Peyer's patch (tissue), 4 donors: ENCODE data around the gene PASK. TPM values are rescaled to one million over a fixed set of nuclear protein-coding genes. Genes with fewer than 3 reads are reported as not detected.

ENCODE experiments used
- DNase-seq, 3 donors: peaks; one replicate each; pipeline ENCODE4 v3.0.0-alpha.2; 2017 to 2019
- H3K27ac ChIP-seq, 4 donors: fragments of 200-600 bp; sonication (generic); one replicate each; pipeline ENCODE4 v1.5.1; 2016 to 2019
- H3K27me3 ChIP-seq, 2 donors: fragments of 200-600 bp; sonication (generic); one replicate each; pipeline ENCODE4 v1.5.1; 2019
- H3K36me3 ChIP-seq, 3 donors: fragments of 200-600 bp; sonication (generic); one replicate each; pipeline ENCODE4 v1.5.1; 2016 to 2019
- H3K4me1 ChIP-seq, 4 donors: fragments of 200-600 bp; sonication (generic); one replicate each; pipeline ENCODE4 v1.5.1; 2016 to 2019
- H3K4me3 ChIP-seq, 4 donors: fragments of 200-600 bp; sonication (generic); 1 replicate in 3 of 4; 2 replicates in 1 of 4; pipeline ENCODE4 v1.5.1; 2016 to 2019; ENCODE audit warnings: mild to moderate bottlenecking in 1 of 4
- H3K9me3 ChIP-seq, 4 donors: fragments of 200-600 bp; sonication (generic); one replicate each; pipeline ENCODE4 v1.5.1; 2016 to 2019; ENCODE audit warnings: mild to moderate bottlenecking in 1 of 4
- POLR2A ChIP-seq, 2 donors: fragments of 450-650 bp; IDR thresholded peaks; one replicate each; pipeline ENCODE4 v1.5.1; 2017; ENCODE audit warnings: antibody characterized with exemption in 2 of 2, mild to moderate bottlenecking in 2 of 2, moderate library complexity in 2 of 2
- total RNA-seq, 4 donors: library from RNA; depleted of rRNA; stranded (reverse); fragments of >200 nt; gene quantifications; one replicate each; pipeline ENCODE4 v1.1.0, GENCODE V29; 2016
- TF ChIP-seq, protein P1 (sequence below), 6 experiments: fragments of 450-650 bp in 4 of 6; fragments of 200-600 bp in 2 of 6; sonication (generic) in 1 of 6; IDR thresholded peaks; one replicate each; pipeline ENCODE4 v1.5.1; 2017 to 2019; ENCODE audit warnings: antibody characterized with exemption in 6 of 6, mild to moderate bottlenecking in 3 of 6, moderate library complexity in 1 of 6

PASK gene
- total RNA-seq, 4 donors from 2014 or later = 12.1 to 790 (median 26.7) TPM

DNA sequence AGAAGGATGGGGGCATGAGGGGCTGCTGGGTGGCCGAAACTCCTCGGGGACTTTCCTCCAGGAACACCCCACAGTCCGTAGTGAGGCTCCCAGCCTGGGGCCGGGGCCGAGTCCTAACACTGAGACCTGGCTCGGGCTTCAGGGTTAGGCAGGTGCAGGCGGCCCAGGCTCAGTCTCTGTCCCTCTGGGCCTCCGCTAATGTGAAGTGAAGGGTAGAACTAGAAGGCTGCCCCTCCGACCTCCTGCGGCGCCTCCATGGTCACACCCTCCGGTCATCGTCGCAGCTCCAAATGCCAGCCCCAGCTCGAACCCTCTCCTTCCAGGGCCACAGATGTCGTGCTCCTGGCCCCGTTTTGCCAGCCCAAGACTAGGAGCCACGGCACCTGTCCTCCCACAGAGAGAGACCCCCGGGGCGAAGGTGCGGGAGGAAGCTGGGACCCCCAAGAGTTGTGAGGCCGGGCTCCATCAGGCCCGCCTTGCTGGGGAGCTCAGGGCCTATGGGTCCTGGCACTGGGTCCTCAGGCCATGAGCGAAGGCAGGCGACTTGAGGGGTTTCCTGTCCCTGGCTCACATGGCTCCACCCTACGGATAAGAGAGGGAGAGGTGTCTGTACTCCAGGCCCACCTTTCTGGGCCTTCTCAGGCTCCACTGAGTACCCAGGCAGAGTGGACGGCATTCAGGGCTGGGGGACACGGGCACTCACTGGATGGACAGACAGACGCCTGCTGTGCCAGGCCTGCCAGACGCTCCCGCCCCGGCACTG, 40.0 kb upstream of the PASK start:
- H3K4me3 ChIP-seq = peak overlapping the region in 2 of 4 donors; percentile 31 to 32
- peak overlapping the region in 2 of 4 donors; percentile 35 to 39 for H3K27ac ChIP-seq
- peak in 1 of 3 donors; percentile 39 for DNase-seq
- TF ChIP-seq, protein P1, sequence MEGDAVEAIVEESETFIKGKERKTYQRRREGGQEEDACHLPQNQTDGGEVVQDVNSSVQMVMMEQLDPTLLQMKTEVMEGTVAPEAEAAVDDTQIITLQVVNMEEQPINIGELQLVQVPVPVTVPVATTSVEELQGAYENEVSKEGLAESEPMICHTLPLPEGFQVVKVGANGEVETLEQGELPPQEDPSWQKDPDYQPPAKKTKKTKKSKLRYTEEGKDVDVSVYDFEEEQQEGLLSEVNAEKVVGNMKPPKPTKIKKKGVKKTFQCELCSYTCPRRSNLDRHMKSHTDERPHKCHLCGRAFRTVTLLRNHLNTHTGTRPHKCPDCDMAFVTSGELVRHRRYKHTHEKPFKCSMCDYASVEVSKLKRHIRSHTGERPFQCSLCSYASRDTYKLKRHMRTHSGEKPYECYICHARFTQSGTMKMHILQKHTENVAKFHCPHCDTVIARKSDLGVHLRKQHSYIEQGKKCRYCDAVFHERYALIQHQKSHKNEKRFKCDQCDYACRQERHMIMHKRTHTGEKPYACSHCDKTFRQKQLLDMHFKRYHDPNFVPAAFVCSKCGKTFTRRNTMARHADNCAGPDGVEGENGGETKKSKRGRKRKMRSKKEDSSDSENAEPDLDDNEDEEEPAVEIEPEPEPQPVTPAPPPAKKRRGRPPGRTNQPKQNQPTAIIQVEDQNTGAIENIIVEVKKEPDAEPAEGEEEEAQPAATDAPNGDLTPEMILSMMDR (IDR thresholded peaks at IDR 0.05) = no peak
- TF ChIP-seq POLR2A (IDR thresholded peaks at IDR 0.05) = no peak
- H3K27me3 ChIP-seq = no peaks in the 10 kb centered on the region
- no peaks in the 10 kb centered on the region for H3K9me3 ChIP-seq
- no peaks in the 10 kb centered on the region for H3K36me3 ChIP-seq
- H3K4me1 ChIP-seq = no peaks in the 10 kb centered on the region

DNA sequence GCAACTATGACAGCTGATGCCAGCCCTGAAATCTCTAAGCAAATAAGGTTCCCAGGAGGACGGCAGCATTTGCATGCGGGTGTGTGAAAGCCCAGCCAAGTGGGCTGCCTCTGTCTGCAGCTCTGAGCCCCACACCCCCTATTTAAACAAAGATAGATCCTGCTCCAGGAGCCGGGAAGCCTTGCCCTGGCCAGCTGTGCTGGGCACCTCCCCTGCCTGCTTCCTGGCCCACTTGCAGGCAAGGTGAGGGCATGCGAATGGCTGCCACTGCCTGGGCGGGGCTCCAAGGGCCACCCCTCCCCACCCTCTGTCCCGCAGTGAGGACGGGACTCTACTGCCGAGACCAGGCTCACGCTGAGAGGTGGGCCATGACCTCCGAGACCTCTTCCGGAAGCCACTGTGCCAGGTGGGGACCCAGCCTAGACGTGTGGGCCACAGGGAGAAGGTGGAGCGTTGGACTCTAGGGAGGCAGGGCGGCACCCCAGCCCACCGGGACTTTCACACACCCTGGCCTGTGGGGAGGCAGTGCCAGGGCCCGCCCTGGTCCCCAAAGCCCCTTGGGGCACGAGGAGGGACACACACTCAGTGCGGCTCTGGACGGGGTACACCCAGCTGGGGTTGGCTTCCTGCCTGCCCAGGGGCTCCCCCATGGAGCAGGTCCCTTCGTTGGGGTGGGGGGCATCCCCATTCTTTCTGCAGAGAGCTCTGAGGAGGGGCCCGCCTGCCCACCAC, 39.3 kb upstream of the PASK start, which contains the start of gene ANO7:
TSS of gene ANO7 (plus strand) at position 317 of the 732 bp plus-strand sequence. CDS start 1,387 bp downstream, outside the sequence.
- Histone ChIP-seq H3K9me3 (no peaks in the 10 kb centered on the region), H3K27me3 (no peaks in the 10 kb centered on the region), H3K36me3 (peaks cover 0 to 2% (median 0%) of the 10 kb centered on the region in 3 donors), H3K4me3 (peak within 1 kb of the TSS in 3 of 4 donors; percentile 9 to 32 (median 31)), H3K27ac (peak within 1 kb of the TSS in 2 of 4 donors; percentile 35 to 39), H3K4me1 (no peaks in the 10 kb centered on the region)
- peak in 2 of 3 donors; percentile 66 to 72 for DNase-seq
- peak in 1 of 2 donors; percentile 37 for TF ChIP-seq POLR2A (IDR thresholded peaks at IDR 0.05)
- TF ChIP-seq, protein P1 (IDR thresholded peaks at IDR 0.05) = no peak

DNA sequence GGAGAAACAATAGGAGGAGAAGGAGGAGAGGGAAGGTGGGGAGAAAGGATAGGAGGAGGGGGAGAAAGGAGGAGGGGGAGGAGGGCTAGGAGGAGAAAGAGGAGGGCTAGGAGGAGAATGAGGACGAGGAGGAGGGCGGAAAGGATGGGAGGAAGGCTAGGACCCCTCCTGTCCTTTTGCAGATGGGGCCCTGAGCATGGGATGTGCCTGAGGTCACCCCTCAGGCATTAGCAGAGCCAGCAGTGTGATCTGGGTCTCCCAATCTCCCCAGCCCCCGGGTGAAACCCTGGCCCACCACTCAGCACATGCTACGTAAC, 38.6 kb upstream of the PASK start:
- Histone ChIP-seq H3K4me1 (no peaks in the 10 kb centered on the region), H3K27ac (peak overlapping the region in 1 of 4 donors; percentile 30), H3K27me3 (no peaks in the 10 kb centered on the region), H3K36me3 (peaks cover 0 to 8% (median 0%) of the 10 kb centered on the region in 3 donors), H3K9me3 (no peaks in the 10 kb centered on the region), H3K4me3 (peak overlapping the region in 1 of 4 donors; percentile 22)
- TF ChIP-seq, protein P1 (IDR thresholded peaks at IDR 0.05) = no peak
- TF ChIP-seq POLR2A (IDR thresholded peaks at IDR 0.05) = no peak
- no peak for DNase-seq

DNA sequence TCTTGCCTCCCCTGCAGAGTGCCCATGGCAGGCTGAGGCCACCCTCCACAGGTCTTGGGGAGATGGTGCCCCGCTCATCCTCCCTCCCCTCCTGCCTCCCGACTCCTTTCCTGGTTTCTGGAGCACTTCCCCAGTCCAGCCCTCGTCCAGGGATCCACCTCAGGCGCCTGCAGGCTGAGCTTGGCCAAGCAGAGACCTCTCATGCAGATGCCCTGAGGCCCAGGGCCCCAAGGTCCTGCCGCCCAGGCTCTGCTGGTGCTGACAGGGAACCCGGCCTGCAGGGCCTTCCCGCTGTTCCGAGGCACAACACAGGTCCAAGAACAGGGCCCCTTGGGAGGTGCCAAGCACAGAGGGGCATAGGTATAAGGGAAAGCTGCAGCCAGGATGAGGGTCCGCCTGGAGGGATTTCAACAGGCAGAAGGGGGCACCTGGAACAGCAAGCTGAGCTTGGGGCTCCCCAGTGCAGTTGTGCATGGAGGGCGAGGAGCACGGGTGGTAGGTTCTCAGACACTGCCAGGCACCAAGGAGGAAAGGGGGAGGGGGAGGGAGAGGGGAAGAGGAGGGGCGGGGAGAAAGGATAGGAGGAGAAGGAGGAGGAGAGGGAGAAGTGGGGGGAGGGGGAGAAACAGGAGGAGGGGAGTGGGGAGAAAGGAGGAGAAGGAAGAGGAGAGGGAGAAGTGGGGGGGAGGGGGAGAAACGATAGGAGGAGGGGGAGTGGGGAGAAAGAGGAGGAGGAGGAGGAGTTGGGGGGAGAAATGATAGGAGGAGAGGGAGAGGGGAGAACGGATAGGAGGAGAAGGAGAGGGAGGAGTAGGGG, 38.0 kb upstream of the PASK start:
- DNase-seq = no peak
- TF ChIP-seq, protein P1 (IDR thresholded peaks at IDR 0.05) = no peak
- TF ChIP-seq POLR2A (IDR thresholded peaks at IDR 0.05) = no peak
- H3K9me3 ChIP-seq = no peaks in the 10 kb centered on the region
- no peak overlapping the region for H3K27ac ChIP-seq
- no peaks in the 10 kb centered on the region for H3K4me1 ChIP-seq
- H3K27me3 ChIP-seq = no peaks in the 10 kb centered on the region
- H3K36me3 ChIP-seq = peaks cover 0 to 13% (median 0%) of the 10 kb centered on the region in 3 donors
- H3K4me3 ChIP-seq = peak overlapping the region in 1 of 4 donors; percentile 22

DNA sequence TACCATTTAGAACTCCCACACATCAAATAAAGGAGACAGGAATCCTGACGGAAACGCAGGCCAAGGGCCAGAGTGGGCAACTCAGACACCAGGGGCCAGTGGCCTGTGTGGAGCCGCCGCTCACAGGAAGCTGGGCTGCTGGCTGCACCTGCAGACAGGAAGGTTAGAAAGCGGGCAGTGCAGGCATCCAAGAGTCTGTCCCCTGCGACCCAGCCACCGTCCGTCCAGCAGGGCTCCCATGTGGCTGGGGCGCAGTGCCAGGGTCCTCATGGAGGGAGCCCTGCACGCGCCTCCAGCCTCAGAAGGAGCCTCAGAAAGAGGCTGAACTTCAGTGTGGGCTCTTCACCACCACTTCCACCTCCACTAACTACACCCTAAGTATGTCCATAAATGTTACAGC, 36.7 kb upstream of the PASK start:
- Histone ChIP-seq H3K27me3 (no peaks in the 10 kb centered on the region), H3K9me3 (no peaks in the 10 kb centered on the region), H3K4me3 (no peak overlapping the region), H3K4me1 (no peaks in the 10 kb centered on the region), H3K27ac (no peak overlapping the region), H3K36me3 (peaks cover 0 to 19% (median 0%) of the 10 kb centered on the region in 3 donors)
- DNase-seq = no peak
- no peak for TF ChIP-seq POLR2A (IDR thresholded peaks at IDR 0.05)
- TF ChIP-seq, protein P1 (IDR thresholded peaks at IDR 0.05) = no peak
